ENCODE results near the gene PDZRN3. TPM values are rescaled to one million over a fixed set of nuclear protein-coding genes. Genes with fewer than 3 reads are reported as not detected.

PDZRN3 gene
- total RNA-seq, 1 donor, result under 0.01 TPM

GRCh38 chr3:73624017-73624820, 522 bp downstream of the PDZRN3 start:
- no peak for DNase-seq (ENCODE audit: low read depth in 2 of 3, low spot score in 2 of 3)

DNA sequence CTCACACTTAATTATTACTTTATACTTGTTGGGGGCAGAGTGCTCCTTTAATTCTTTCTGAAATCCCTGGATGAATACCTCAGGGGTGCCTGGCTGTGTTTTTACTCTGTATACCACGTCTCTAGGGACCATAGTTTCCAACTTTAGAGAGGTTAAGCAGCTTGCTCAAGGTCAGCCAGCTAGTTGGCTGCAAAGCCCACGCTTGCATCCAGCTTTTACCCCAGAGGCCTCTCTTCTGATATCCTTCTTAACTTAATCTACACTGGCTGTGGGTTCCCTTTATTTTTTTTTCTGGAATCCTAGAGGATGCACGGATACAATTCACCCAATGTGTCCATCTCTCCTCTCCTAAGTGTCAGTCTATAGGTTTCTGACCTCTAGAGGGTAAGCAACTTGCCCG, 1.4 kb downstream of the PDZRN3 start:
- no peak for DNase-seq (ENCODE audit: low read depth in 2 of 3, low spot score in 2 of 3)

- no peak for DNase-seq (ENCODE audit: low read depth in 2 of 3, low spot score in 2 of 3)
These were observed 2.5 kb downstream of the PDZRN3 start for GRCh38 chr3:73622091-73622805.

DNA sequence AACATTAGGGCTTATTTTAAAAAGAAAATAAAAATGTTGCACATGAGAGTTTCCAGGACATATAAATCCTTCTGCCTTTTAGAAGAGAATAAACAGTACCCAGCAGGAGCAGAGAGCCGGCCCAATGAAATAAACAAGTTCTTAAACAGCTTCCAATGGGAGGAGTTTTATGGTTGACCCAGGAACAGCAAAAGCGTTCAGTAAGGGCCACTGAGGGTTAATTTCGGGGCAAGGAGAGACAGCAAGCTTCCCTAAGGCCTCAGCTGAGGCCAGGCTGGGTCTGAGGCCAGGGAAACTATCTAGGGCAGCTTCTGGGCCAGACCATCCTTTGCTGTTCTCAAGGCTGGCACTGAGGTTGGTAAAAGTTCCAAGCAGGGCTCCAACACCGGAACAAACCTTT, 3.4 kb downstream of the PDZRN3 start:
- DNase-seq (ENCODE audit: low read depth in 2 of 3, low spot score in 2 of 3), result no peak

DNA sequence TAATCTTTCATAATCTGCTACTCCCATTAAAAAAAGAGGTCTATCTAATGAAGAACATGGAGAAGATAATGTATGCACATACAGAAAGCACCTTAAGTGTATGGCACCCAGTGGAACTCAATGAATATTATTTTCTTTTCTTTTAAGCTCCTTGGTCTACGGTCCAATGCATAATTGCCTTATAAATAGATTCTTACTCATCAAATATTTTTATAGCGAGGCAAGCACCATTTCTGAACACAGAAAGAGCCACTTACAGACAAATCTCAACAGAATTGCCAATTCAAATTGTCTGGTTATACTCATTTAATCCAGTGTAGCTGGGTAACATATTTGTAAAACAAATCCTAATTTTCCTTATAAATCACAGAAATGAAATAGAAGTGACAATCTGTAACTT, 6.3 kb downstream of the PDZRN3 start:
- no peak for DNase-seq (ENCODE audit: low read depth in 2 of 3, low spot score in 2 of 3)

- no peak for DNase-seq (ENCODE audit: low read depth in 2 of 3, low spot score in 2 of 3)
These were observed 8.7 kb downstream of the PDZRN3 start for GRCh38 chr3:73616056-73616455.

GRCh38 chr3:73614419-73614818, 10.3 kb downstream of the PDZRN3 start:
- no peak for DNase-seq (ENCODE audit: low read depth in 2 of 3, low spot score in 2 of 3)

DNA sequence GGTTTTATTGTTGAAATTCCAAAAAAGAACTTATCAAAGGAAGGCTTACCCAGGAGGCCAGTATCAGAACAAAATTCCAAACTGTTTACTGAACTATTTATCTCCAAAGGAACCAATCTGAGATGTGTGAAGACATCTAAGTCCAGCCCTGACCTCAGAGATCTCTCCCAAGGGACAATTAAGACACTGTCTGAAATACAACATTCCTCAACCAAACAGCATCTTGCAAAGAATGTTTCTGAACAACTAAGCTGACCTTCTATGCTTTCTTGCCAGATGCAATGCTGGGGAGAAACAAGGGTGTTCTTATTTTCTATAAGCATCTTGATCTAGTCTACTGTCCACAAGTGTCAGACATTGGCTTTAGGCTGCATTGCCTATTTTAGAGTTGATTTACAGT, 13.6 kb downstream of the PDZRN3 start:
- no peak for DNase-seq (ENCODE audit: low read depth in 2 of 3, low spot score in 2 of 3)

- no peak for DNase-seq (ENCODE audit: low read depth in 2 of 3, low spot score in 2 of 3)
These were observed 14.2 kb downstream of the PDZRN3 start for GRCh38 chr3:73610493-73610892.

- DNase-seq (ENCODE audit: low read depth in 2 of 3, low spot score in 2 of 3), result no peak
These were observed 15.1 kb downstream of the PDZRN3 start for GRCh38 chr3:73609655-73610054.

- DNase-seq (ENCODE audit: low read depth in 2 of 3, low spot score in 2 of 3), result no peak
These were observed 15.5 kb downstream of the PDZRN3 start for GRCh38 chr3:73609315-73609641.

- DNase-seq (ENCODE audit: low read depth in 2 of 3, low spot score in 2 of 3), result no peak
These were observed 16.1 kb downstream of the PDZRN3 start for GRCh38 chr3:73608456-73609314.

DNA sequence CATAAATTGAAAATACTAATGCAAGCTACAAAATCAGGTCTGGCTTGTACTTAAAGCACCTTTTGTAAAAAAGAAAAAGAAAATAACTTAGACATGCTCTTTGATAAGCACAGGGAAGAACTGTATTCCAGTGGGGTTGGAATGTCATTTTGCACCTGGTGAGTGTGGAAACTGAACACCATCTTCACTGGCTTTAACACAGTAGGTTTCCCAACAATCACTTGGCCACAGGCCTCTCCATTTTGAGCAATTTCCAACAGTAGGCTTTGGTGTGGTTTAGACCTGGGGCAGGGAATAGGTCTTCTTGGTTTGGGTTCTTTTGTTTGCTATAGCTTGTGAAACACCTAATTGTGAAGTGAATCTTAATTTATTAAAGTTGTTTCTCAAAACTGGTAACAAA, 18.9 kb downstream of the PDZRN3 start:
- DNase-seq (ENCODE audit: low read depth in 2 of 3, low spot score in 2 of 3), result no peak

DNA sequence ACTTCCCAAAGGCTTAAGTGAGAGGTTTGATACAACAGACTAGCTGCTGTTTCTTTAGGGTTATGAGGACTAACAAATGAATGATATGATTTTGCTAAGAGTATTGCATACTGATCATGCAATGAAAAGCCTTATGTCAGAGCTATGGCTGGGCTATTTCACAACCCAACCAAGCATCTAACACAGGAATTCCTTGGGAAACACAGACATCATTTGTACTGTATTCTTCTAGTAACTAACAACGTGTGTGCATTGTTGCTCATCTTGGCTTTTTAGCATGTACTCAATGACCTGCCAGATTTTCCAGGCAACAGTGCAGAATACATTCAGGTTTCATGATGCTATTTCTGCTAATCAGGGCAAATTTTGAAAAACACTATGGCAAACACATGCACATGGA, 19.3 kb downstream of the PDZRN3 start:
- no peak for DNase-seq (ENCODE audit: low read depth in 2 of 3, low spot score in 2 of 3)

DNA sequence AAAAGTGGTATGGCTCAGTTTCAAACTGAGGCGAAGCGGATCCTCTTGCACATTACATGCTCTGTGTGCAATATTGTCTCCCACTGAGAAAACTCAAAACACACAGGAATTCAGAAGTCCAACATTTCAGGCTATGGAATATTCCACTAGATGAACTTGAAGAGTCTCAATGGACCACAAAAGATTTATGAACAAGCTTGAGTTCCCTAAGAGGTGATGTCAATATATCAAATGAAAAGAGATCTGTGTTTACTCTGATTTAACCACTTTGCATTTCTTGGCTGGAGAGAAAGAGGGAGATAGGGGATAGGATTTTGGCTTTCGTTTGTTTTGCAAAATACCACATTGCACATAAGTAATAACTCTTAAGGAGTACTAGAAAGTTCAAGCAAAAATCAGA, 20.3 kb downstream of the PDZRN3 start:
- no peak for DNase-seq (ENCODE audit: low read depth in 2 of 3, low spot score in 2 of 3)

GRCh38 chr3:73603762-73604171, 21.0 kb downstream of the PDZRN3 start:
- DNase-seq (ENCODE audit: low read depth in 2 of 3, low spot score in 2 of 3), result no peak

DNA sequence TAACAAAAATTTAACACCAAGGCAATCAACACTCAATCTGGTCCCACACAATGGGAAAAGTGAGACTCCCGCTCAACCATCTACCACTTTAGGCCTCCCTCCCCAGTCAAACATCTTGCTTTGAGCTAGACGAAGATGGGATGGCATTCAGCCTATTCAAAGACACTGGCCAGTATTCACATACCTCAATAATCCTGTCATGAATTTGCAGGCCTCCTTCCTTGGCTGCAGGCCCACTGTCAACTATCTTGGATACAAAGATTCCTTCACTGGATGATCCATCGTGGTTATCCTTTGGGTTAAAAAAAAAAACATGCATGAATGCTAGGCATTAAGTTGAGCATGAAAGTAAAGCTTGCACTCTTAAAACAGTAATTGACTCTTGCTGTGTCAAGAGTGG, 22.6 kb downstream of the PDZRN3 start:
- DNase-seq (ENCODE audit: low read depth in 2 of 3, low spot score in 2 of 3), result no peak

- no peak for DNase-seq (ENCODE audit: low read depth in 2 of 3, low spot score in 2 of 3)
These were observed 23.3 kb downstream of the PDZRN3 start for GRCh38 chr3:73601481-73601880.

GRCh38 chr3:73601011-73601410, 23.7 kb downstream of the PDZRN3 start:
- no peak for DNase-seq (ENCODE audit: low read depth in 2 of 3, low spot score in 2 of 3)

DNA sequence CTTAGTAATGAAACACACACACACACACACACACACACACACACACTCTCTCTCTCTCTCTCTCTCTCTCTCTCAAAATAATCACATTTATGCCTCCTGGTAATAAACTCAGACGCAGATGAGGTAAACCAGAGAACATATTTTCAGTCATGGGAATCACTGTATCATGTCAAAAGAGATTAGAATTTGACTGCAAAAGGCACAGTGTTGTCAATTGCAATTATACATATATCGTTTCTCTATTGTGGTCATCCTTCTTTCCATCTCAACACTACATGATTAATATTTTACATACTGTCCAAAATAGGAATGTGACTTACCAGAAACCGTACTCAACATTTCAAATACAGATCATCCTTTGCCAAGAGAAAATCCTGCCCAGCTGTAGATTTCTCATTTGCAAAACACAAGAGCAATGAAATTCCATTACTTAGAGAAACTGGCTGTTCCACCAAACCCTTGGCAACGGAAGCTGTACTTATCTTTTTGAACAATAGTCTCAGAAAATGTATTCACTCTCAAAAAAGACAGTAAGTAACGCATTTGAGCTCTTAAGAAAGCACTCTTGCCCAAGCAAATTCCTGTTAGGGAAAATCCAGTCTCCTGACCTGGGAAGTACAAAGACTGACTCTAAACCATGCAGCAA, 24.3 kb downstream of the PDZRN3 start:
- DNase-seq (ENCODE audit: low read depth in 2 of 3, low spot score in 2 of 3), result no peak

DNA sequence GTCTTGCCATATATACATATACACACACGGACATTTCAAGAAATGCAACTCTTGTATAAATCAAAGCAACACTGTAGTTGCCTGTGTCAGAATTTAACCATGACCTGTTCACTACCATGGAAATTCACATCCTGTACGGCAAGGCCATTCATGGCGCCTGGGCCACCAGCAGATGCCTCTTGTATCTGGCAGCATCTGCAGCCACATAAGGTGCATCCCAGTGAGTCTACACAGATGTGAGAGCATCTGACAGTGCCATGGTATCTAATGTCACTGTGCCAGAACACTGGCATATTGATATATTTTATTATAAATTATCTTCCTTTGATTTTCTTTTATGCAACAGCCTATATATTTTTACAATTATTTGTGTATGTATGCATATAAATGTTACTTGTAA, 25.1 kb downstream of the PDZRN3 start:
- no peak for DNase-seq (ENCODE audit: low read depth in 2 of 3, low spot score in 2 of 3)

Measured in hematopoietic multipotent progenitor cell (in vitro differentiated cells).